Neuronal stem cell (in vitro differentiated cells): ENCODE measurements around the gene SHANK3.
A peak's percentile ranks its signal among the peaks of the same experiment; 100 is the strongest.

ENCODE experiments used
- DNase-seq: peaks from one replicate; pipeline ENCODE4 v3.0.0-alpha.2; 2013; ENCODE audit warnings: low spot score
- H2AFZ ChIP-seq: one replicate; pipeline ENCODE4 v1.6.1; 2013; ENCODE audit warnings: mild to moderate bottlenecking, low read length, inconsistent platforms
- H2AK5ac ChIP-seq: 2 replicates; pipeline ENCODE4 v1.6.1; 2013; ENCODE audit warnings: low read depth, mild to moderate bottlenecking, inconsistent platforms, low read length, moderate library complexity, mixed read lengths
- H2BK120ac ChIP-seq: 2 replicates; pipeline ENCODE4 v1.6.1; 2013; ENCODE audit warnings: low read depth, mild to moderate bottlenecking, inconsistent platforms, low read length, moderate library complexity, mixed read lengths
- H2BK12ac ChIP-seq: one replicate; pipeline ENCODE4 v1.6.1; 2013; ENCODE audit warnings: low read length, inconsistent platforms
- H2BK15ac ChIP-seq: 2 replicates; pipeline ENCODE4 v1.6.1; 2013; ENCODE audit warnings: mild to moderate bottlenecking, low read length, inconsistent platforms, mixed read lengths
- H2BK5ac ChIP-seq: one replicate; pipeline ENCODE4 v1.6.1; 2013; ENCODE audit warnings: inconsistent platforms, mild to moderate bottlenecking, low read length, moderate library complexity
- H3K14ac ChIP-seq: one replicate; pipeline ENCODE4 v1.6.1; 2013; ENCODE audit warnings: low read length, inconsistent platforms
- H3K18ac ChIP-seq: 2 replicates; pipeline ENCODE4 v1.6.1; 2013; ENCODE audit warnings: low read length, inconsistent platforms
- H3K23ac ChIP-seq: 2 replicates; pipeline ENCODE4 v1.6.1; 2013; ENCODE audit warnings: low read depth, mild to moderate bottlenecking, mixed read lengths, low read length, inconsistent platforms; ENCODE audit not compliant: poor library complexity
- H3K27ac ChIP-seq: replicated peaks from 3 replicates; pipeline ENCODE4 v1.5.1; 2013; ENCODE audit warnings: low read length, inconsistent platforms
- H3K27me3 ChIP-seq, 3 experiments: 2 replicates each; pipeline ENCODE4 v1.6.1; 2013; ENCODE audit warnings: low read length in 3 of 3, mild to moderate bottlenecking in 2 of 3, inconsistent platforms in 1 of 3, low read depth in 1 of 3, mixed read lengths in 1 of 3, moderate library complexity in 1 of 3; ENCODE audit not compliant: control insufficient read depth in 3 of 3, insufficient read depth in 3 of 3
- H3K36me3 ChIP-seq, 2 donors: replicated peaks in 1 of 2; 2 replicates each; pipeline ENCODE4 v1.6.1; 2013; ENCODE audit warnings: low read length in 2 of 2; ENCODE audit not compliant: control insufficient read depth in 2 of 2, insufficient read depth in 2 of 2
- H3K4ac ChIP-seq: 2 replicates; pipeline ENCODE4 v1.6.1; 2013; ENCODE audit warnings: inconsistent platforms, mild to moderate bottlenecking, low read length, moderate library complexity
- H3K4me1 ChIP-seq, 2 donors: 1 replicate in 1 of 2; 2 replicates in 1 of 2; pipeline ENCODE4 v1.6.1; 2013; ENCODE audit warnings: low read length in 2 of 2, low read depth in 1 of 2; ENCODE audit not compliant: control insufficient read depth in 2 of 2, insufficient read depth in 1 of 2
- H3K4me2 ChIP-seq: one replicate; pipeline ENCODE4 v1.6.1; 2013; ENCODE audit warnings: mild to moderate bottlenecking, low read length, inconsistent platforms; ENCODE audit not compliant: insufficient read depth, poor library complexity, severe bottlenecking
- H3K4me3 ChIP-seq, 2 donors: 2 replicates each; pipeline ENCODE4 v1.5.1; 2013; ENCODE audit warnings: low read length in 2 of 2, mild to moderate bottlenecking in 2 of 2, inconsistent platforms in 1 of 2, moderate library complexity in 1 of 2
- H3K79me1 ChIP-seq: one replicate; pipeline ENCODE4 v1.6.1; 2013; ENCODE audit warnings: low read depth, mild to moderate bottlenecking, inconsistent platforms, low read length, moderate library complexity
- H3K9ac ChIP-seq: one replicate; pipeline ENCODE4 v1.6.1; 2013; ENCODE audit warnings: mild to moderate bottlenecking, low read depth, low read length, inconsistent platforms; ENCODE audit not compliant: poor library complexity
- H3K9me3 ChIP-seq, 2 donors: replicated peaks in 1 of 2; 2 replicates each; pipeline versions ENCODE3 to v1.6.1; 2013; ENCODE audit warnings: low read length in 2 of 2, mild to moderate bottlenecking in 2 of 2, inconsistent platforms in 1 of 2, low read depth in 1 of 2, mixed read lengths in 1 of 2, moderate library complexity in 1 of 2; ENCODE audit not compliant: control insufficient read depth in 2 of 2, insufficient read depth in 1 of 2
- H4K8ac ChIP-seq: one replicate; pipeline ENCODE4 v1.6.1; 2013; ENCODE audit warnings: low read depth, mild to moderate bottlenecking, inconsistent platforms, low read length, moderate library complexity
- H4K91ac ChIP-seq: one replicate; pipeline ENCODE4 v1.6.1; 2013; ENCODE audit warnings: low read length, low read depth, mild to moderate bottlenecking, inconsistent platforms; ENCODE audit not compliant: poor library complexity
- WGBS, 2 donors: extraction: QIAGEN DNeasy Blood & Tissue Kit; methylation state at CpG; one replicate each; pipeline ENCODE4 v1.1.7; 2013; ENCODE audit warnings: missing lambda C conversion rate in 2 of 2, mixed read lengths in 1 of 2; ENCODE audit not compliant: insufficient read length in 2 of 2, insufficient replicate concordance in 1 of 2; ENCODE audit errors: extremely low coverage in 2 of 2; 5-methylcytosine and 5-hydroxymethylcytosine counted together

SHANK3 gene

GRCh38 chr22:50711446-50712340, 39.1 kb downstream of the SHANK3 start:
- Histone ChIP-seq H3K9me3 (peaks cover 0 to 3% of the 10 kb centered on the region in 2 donors), H3K27ac (no peak overlapping the region), H3K4ac (no peak overlapping the region), H4K91ac (no peak overlapping the region), H2BK15ac (no peak overlapping the region), H3K23ac (no peak overlapping the region), H3K14ac (peak overlapping the region; percentile 82), H3K4me3 (no peak overlapping the region), H3K79me1 (peaks cover under 1% of the 10 kb centered on the region), H3K36me3 (peaks cover 19 to 72% of the 10 kb centered on the region in 2 donors), H2AK5ac (no peak overlapping the region), H4K8ac (no peak overlapping the region), H2BK120ac (no peak overlapping the region), H2AFZ (no peak overlapping the region), H3K18ac (peak overlapping the region; percentile 40), H3K4me2 (no peak overlapping the region), H3K27me3 (no peaks in the 10 kb centered on the region), H2BK12ac (no peak overlapping the region), H2BK5ac (no peak overlapping the region), H3K9ac (peak overlapping the region; percentile 50), H3K4me1 (peaks cover 0 to 6% of the 10 kb centered on the region in 2 donors)
- WGBS, 2 donors, result no CpG with 5 or more reads among the region's 16 CpGs
- DNase-seq, result no peak

GRCh38 chr22:50712341-50713007, 39.9 kb downstream of the SHANK3 start:
- H3K4me1 ChIP-seq, result peaks cover 0 to 6% of the 10 kb centered on the region in 2 donors
- H2BK12ac ChIP-seq, result no peak overlapping the region
- H3K27ac ChIP-seq, result no peak overlapping the region
- H3K27me3 ChIP-seq, result no peaks in the 10 kb centered on the region
- H3K36me3 ChIP-seq, result peaks cover 22 to 74% of the 10 kb centered on the region in 2 donors
- no peak overlapping the region for H2BK5ac ChIP-seq
- no peak overlapping the region for H3K4me3 ChIP-seq
- no peaks in the 10 kb centered on the region for H3K79me1 ChIP-seq
- H4K8ac ChIP-seq, result no peak overlapping the region
- no peak overlapping the region for H2BK15ac ChIP-seq
- H3K18ac ChIP-seq, result no peak overlapping the region
- peaks cover 0 to 3% of the 10 kb centered on the region in 2 donors for H3K9me3 ChIP-seq
- no peak overlapping the region for H3K14ac ChIP-seq
- no peak overlapping the region for H3K4me2 ChIP-seq
- H3K9ac ChIP-seq, result no peak overlapping the region
- no peak for DNase-seq
- H3K4ac ChIP-seq, result no peak overlapping the region
- H3K23ac ChIP-seq, result no peak overlapping the region
- no CpG with 5 or more reads among the region's 9 CpGs for WGBS, 2 donors
- H4K91ac ChIP-seq, result no peak overlapping the region
- no peak overlapping the region for H2AFZ ChIP-seq
- no peak overlapping the region for H2AK5ac ChIP-seq
- no peak overlapping the region for H2BK120ac ChIP-seq

DNA sequence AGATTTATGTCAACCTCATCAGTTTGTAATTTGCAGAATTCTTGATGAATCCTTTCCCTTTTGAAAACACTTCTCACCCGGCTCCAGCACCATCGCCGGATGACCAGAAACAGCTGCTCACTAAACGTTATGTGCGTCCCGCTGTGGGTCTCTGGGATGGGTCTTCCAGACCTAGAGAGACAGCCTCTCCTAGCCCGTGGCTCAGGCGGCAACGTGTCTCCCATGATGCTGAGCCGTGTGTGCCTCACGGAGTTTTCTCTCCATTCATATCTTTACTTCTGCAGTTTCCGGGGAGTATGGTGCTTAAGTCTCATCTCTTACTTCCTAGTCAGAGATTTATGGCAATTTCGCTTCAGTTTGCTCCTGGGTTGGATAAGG, 40.4 kb downstream of the SHANK3 start:
- Histone ChIP-seq H3K23ac (no peak overlapping the region), H2BK15ac (no peak overlapping the region), H3K27me3 (no peaks in the 10 kb centered on the region), H3K4me1 (peaks cover 0 to 6% of the 10 kb centered on the region in 2 donors), H3K9ac (no peak overlapping the region), H2BK120ac (no peak overlapping the region), H3K4ac (no peak overlapping the region), H2AK5ac (no peak overlapping the region), H3K79me1 (no peaks in the 10 kb centered on the region), H2AFZ (no peak overlapping the region), H3K27ac (no peak overlapping the region), H3K18ac (no peak overlapping the region), H4K91ac (no peak overlapping the region), H3K4me2 (no peak overlapping the region), H3K4me3 (no peak overlapping the region), H3K14ac (no peak overlapping the region), H2BK5ac (no peak overlapping the region), H3K9me3 (peaks cover 0 to 3% of the 10 kb centered on the region in 2 donors), H4K8ac (no peak overlapping the region), H3K36me3 (peaks cover 23 to 70% of the 10 kb centered on the region in 2 donors), H2BK12ac (no peak overlapping the region)
- WGBS, 2 donors, result no CpG with 5 or more reads among the region's 13 CpGs
- no peak for DNase-seq

GRCh38 chr22:50713571-50714056, 41.0 kb downstream of the SHANK3 start:
- Histone ChIP-seq H3K36me3 (peaks cover 23 to 67% of the 10 kb centered on the region in 2 donors), H3K23ac (no peak overlapping the region), H2BK5ac (no peak overlapping the region), H2BK12ac (no peak overlapping the region), H2AK5ac (no peak overlapping the region), H3K4me1 (peaks cover 0 to 6% of the 10 kb centered on the region in 2 donors), H3K4me3 (no peak overlapping the region), H4K8ac (no peak overlapping the region), H2AFZ (no peak overlapping the region), H3K9ac (no peak overlapping the region), H2BK15ac (no peak overlapping the region), H3K79me1 (no peaks in the 10 kb centered on the region), H3K27me3 (peaks cover 0 to 3% (median 0%) of the 10 kb centered on the region in 3 experiments), H3K4me2 (no peak overlapping the region), H3K9me3 (peaks cover 0 to 3% of the 10 kb centered on the region in 2 donors), H3K14ac (no peak overlapping the region), H3K27ac (no peak overlapping the region), H3K4ac (no peak overlapping the region), H2BK120ac (no peak overlapping the region), H4K91ac (no peak overlapping the region), H3K18ac (no peak overlapping the region)
- WGBS, 2 donors, result no CpG with 5 or more reads among the region's 5 CpGs
- no peak for DNase-seq
